ENCODE data around the gene FITM2. TPM values are rescaled to one million over a fixed set of nuclear protein-coding genes. Genes with fewer than 3 reads are reported as not detected.

Gene FITM2
- total and polyA plus RNA-seq, 10 of the 15 experiments (the other 5 are each of a cell fraction or from before 2014, with no cell fraction given), result 0.46 to 1.9 (median 1.6) TPM

DNA sequence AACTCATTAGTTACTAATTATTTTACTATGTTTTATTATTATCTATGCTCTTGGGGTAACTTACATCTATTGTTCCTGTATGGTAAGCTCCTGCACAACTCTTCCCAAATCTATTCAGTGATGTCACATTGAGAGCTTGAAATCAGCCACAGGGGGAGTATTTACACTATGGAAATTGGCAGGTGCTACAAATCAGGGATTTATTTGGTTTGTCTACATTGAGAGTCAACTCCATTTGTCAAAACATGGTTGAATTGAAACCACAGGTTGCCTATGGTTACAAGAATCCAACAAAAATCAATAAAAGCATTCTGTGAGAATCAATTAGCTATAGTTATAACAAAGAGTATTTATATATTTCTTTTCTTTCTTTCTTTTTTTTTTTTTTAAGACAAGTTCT, 3.9 kb upstream of the FITM2 start (continued):
- TF ChIP-seq HCFC1 (IDR thresholded peaks at IDR 0.05; ENCODE audit: low read length) (no peak), CREB1 (IDR thresholded peaks at IDR 0.05; ENCODE audit: low read depth) (no peak), IRF4 (IDR thresholded peaks at IDR 0.05; ENCODE audit: low read depth, low read length) (no peak), NFXL1 (IDR thresholded peaks at IDR 0.05; ENCODE audit: borderline replicate concordance) (no peak)

GRCh38 chr20:44309763-44310663, 989 bp downstream of the FITM2 start:
- Histone ChIP-seq H3K4me2 (ENCODE audit: control insufficient read depth, insufficient read depth) (peak overlapping the region; percentile 81), H3K9me3 (replicated peaks; ENCODE audit: control insufficient read depth, insufficient read depth, low read length) (no peaks in the 10 kb centered on the region), H3K4me3 (peak overlapping the region; percentile 90), H3K79me2 (ENCODE audit: control insufficient read depth, insufficient read depth, low read length) (peaks cover 6% of the 10 kb centered on the region; the same call in 1 of the 2 replicates), H3K9ac (ENCODE audit: control insufficient read depth, insufficient read depth, low read length) (peak overlapping the region; percentile 76), H4K20me1 (ENCODE audit: control insufficient read depth, insufficient read depth) (no peaks in the 10 kb centered on the region), H3K27ac (ENCODE audit: control insufficient read depth, insufficient read depth) (no peak overlapping the region), H3K4me1 (ENCODE audit: control insufficient read depth, insufficient read depth, low read length) (no peaks in the 10 kb centered on the region), H3K27me3 (replicated peaks in 1 of 2; ENCODE audit: control insufficient read depth in 2 of 2, insufficient read depth in 2 of 2, low read length in 1 of 2) (no peaks in the 10 kb centered on the region), H3K36me3 (ENCODE audit: control insufficient read depth in 2 of 2, insufficient read depth in 2 of 2, low read length in 1 of 2) (0 out of 4 replicates have a peak, but pooled peaks cover 0 to 2% of the 10 kb centered on the region in 2 experiments), H2AFZ (ENCODE audit: control insufficient read depth, low read depth, low read length) (peak overlapping the region; percentile 97)
- ChIA-PET RAD21 (ENCODE audit: unreplicated experiment) (interaction anchor here (0.8 to 6.3 kb wide), 5 partner anchors 93 to 229 kb away, joined by 3 to 73 read pairs (median 4); no protein-coding TSS in a partner anchor), SMC1A (ENCODE audit: uncharacterized antibody, unreplicated experiment) (interaction anchor here (1.8 to 7.3 kb wide), 4 partner anchors 8 to 193 kb away, joined by 4 to 118 read pairs (median 10); no protein-coding TSS in a partner anchor), POLR2A (no interaction called here), CTCF (interaction anchor here (0.7 to 8.1 kb wide), 16 partner anchors 10 to 428 kb away, joined by 3 to 257 read pairs (median 4); partner anchors contain the start of gene OSER1)
- ATAC-seq, result peak; percentile 8; the same call in 2 of the 3 replicates
- intact Hi-C loops (cut with micrococcal nuclease; ENCODE audit: unreplicated experiment) (no loop called here), in situ Hi-C loops (cut with MboI) (loop anchor here (5.0 kb wide), 1 partner anchor 93 kb away; no protein-coding TSS in a partner anchor)
- FAIRE-seq, result peak; percentile 23
- WGBS (ENCODE audit: insufficient coverage, insufficient replicate concordance, low lambda C conversion rate, missing lambda C conversion rate), result 16% methylated on average over 17 of the region's 17 CpGs
- no peak for TF ChIP-seq HCFC1 (IDR thresholded peaks at IDR 0.05; ENCODE audit: low read length)
- no peak for TF ChIP-seq KLF5 (IDR thresholded peaks at IDR 0.05; ENCODE audit: partially characterized antibody)
- no peak for TF ChIP-seq SUPT20H (IDR thresholded peaks at IDR 0.05; ENCODE audit: borderline replicate concordance, control insufficient read depth, low read depth, low read length)
- TF ChIP-seq KAT2A (conservative IDR thresholded peaks at IDR 0.05; ENCODE audit: control insufficient read depth, low read depth, low read length), result no peak
- TF ChIP-seq GABPA (IDR thresholded peaks at IDR 0.05; ENCODE audit: low read depth), result no peak
- no peak for TF ChIP-seq TARDBP (IDR thresholded peaks at IDR 0.05; ENCODE audit: borderline replicate concordance)
- TF ChIP-seq, protein P1, sequence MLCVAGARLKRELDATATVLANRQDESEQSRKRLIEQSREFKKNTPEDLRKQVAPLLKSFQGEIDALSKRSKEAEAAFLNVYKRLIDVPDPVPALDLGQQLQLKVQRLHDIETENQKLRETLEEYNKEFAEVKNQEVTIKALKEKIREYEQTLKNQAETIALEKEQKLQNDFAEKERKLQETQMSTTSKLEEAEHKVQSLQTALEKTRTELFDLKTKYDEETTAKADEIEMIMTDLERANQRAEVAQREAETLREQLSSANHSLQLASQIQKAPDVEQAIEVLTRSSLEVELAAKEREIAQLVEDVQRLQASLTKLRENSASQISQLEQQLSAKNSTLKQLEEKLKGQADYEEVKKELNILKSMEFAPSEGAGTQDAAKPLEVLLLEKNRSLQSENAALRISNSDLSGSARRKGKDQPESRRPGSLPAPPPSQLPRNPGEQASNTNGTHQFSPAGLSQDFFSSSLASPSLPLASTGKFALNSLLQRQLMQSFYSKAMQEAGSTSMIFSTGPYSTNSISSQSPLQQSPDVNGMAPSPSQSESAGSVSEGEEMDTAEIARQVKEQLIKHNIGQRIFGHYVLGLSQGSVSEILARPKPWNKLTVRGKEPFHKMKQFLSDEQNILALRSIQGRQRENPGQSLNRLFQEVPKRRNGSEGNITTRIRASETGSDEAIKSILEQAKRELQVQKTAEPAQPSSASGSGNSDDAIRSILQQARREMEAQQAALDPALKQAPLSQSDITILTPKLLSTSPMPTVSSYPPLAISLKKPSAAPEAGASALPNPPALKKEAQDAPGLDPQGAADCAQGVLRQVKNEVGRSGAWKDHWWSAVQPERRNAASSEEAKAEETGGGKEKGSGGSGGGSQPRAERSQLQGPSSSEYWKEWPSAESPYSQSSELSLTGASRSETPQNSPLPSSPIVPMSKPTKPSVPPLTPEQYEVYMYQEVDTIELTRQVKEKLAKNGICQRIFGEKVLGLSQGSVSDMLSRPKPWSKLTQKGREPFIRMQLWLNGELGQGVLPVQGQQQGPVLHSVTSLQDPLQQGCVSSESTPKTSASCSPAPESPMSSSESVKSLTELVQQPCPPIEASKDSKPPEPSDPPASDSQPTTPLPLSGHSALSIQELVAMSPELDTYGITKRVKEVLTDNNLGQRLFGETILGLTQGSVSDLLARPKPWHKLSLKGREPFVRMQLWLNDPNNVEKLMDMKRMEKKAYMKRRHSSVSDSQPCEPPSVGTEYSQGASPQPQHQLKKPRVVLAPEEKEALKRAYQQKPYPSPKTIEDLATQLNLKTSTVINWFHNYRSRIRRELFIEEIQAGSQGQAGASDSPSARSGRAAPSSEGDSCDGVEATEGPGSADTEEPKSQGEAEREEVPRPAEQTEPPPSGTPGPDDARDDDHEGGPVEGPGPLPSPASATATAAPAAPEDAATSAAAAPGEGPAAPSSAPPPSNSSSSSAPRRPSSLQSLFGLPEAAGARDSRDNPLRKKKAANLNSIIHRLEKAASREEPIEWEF (IDR thresholded peaks at IDR 0.05; ENCODE audit: insufficient replicate concordance, low read depth, low read length), result no peak
- no peak for TF ChIP-seq ZNF217 (IDR thresholded peaks at IDR 0.05)
- TF ChIP-seq MTA3 (IDR thresholded peaks at IDR 0.05; ENCODE audit: borderline replicate concordance, low read length), result no peak
- TF ChIP-seq YY1 (IDR thresholded peaks at IDR 0.05; ENCODE audit: low read depth, low read length), result no peak
- TSS peak; percentile 68 for BruUV-seq (replicated peaks)
- no peak for DNase-seq (ENCODE audit: low read depth, low spot score)

Data from GM12878 (cell line).